Sciatic nerve (tissue), 2 donors: Measurements from ENCODE around the gene KDELR3. TPM values are rescaled to one million over a fixed set of nuclear protein-coding genes. Genes with fewer than 3 reads are reported as not detected.

ENCODE experiments used
- ATAC-seq: fragments of 200-7000 bp; cut with Tn5 transposase; one replicate; pipeline ENCODE4 v1.9.1; 2020; ENCODE audit warnings: mild to moderate bottlenecking, moderate library complexity
- DNase-seq: peaks from one replicate; pipeline ENCODE4 v3.0.0-alpha.2; 2020; ENCODE audit warnings: low spot score
- intact Hi-C: fragments of 100-400 bp; cut with DNase I; formaldehyde crosslinking; loops from one replicate; pipeline ENCODE4 v1.14.2; 2022
- total RNA-seq: library from RNA; stranded (reverse); fragmentation: NEBNext Ultra II Directional; extraction: Animal tissue kit (Norgen Biotek cat#: 25700); gene quantifications from one replicate; pipeline ENCODE4 v1.2.1, GENCODE V29; 2021
- donor health status: DM: no; HTN: no; CAD: no.
- donor health status: DM: no; HTN: no; CAD: no.

KDELR3 gene
- total RNA-seq, 1 donor from 2014 or later, result 15.4 TPM

DNA sequence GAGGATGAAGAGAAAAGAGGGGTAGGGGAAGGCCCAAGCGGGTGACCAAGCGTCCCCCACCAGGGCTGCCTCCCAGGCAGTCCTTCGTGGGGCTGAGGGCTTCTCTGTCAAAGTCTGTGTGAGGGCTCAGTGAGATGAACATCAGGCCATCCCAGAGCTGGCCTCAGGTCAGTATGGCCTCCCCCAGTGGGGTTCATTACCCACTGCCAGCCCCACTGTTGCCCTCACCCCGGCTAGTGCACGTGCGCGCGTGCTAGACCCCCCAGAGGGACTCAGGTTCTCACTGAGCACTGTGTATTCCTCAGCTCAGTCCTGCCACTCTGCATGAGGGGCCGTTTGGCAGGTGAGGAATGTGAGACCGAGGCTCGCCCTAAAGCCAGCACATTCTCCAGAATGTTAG, 3.3 kb downstream of the KDELR3 start:
- DNase-seq, result peak; percentile 44
- ATAC-seq, result no peak
- intact Hi-C loops, result no loop called here

DNA sequence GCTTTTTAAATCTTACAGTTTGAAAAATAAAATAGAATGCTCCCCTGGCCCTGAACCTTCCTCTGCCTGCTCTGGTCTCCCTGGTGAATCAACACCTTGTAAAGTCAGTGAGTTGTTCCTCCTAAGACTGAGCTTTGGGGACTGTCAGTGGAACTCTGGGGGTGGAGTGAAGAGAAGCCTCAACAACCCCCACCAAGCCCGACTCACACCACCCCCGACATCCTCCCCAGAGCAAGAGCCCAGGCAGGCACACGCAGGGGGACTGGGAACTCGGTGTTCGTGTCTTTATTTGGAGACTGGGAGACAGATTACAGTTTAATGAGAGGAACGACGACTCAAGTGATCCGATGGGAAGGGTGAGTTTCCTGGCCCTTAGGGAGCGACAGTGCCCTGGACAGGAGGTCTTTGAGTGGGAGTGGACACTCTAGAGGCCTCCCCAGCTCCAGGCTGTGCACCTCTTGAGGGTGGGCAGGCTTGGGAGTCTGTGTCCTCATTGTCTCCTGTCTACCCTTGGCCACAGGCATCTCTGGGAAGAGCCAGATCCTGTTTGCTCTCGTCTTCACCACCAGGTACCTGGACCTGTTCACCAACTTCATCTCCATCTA, 6.2 kb downstream of the KDELR3 start:
- DNase-seq, result no peak
- ATAC-seq, result no peak
- intact Hi-C loops, result no loop called here

DNA sequence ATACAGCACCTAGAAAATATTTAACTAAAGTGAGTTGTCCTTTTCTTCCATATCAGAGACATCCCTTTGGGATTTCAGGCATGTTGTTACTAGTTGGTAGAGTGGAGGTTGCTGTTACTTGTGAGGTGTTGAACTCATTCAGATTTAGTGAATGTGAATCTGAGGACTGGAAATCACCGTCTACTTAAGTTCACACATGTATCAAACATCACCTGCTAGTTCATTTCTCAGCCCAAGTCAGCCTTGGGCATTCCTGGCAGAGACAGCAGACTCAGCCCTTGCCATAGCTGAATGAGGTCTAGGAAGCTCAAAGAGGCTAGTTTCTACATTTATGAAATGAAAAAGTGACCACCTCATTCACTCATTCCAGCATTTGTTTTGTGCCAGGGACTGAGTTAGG, 9.7 kb downstream of the KDELR3 start:
- intact Hi-C loops, result no loop called here
- DNase-seq, result no peak
- no peak for ATAC-seq

DNA sequence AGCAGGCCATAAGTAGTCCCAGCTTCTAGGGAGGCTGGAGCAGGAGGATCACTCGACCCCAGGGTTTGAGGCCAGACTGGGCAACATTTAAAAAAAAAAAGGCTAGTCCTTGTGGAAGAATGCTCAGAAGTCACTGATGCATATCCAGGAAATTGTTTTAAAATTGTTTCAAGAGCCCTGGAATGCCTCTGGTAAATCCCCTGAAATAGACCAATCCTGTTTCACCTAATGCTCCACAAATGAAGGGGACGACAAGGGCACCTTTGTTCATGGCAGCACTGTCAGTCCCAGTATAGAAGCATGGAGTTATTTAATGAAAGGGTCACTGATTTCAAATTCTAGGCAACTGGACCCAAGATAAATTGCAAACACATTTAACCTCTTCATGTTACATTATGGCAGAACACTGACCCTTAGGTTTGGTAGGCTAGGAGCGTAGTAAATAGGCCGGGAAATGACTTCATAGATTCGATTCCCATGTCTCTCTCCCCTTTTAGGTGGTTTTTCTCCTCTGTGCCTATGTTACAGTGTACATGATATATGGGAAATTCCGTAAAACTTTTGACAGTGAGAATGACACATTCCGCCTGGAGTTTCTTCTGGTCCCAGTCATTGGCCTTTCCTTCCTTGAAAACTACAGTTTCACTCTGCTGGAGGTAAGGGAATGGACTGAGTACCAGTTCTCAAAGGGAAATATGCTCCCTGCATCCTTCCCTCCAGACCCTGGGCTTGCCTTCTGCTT, 11.4 kb downstream of the KDELR3 start:
- intact Hi-C loops, result no loop called here
- no peak for DNase-seq
- no peak for ATAC-seq

DNA sequence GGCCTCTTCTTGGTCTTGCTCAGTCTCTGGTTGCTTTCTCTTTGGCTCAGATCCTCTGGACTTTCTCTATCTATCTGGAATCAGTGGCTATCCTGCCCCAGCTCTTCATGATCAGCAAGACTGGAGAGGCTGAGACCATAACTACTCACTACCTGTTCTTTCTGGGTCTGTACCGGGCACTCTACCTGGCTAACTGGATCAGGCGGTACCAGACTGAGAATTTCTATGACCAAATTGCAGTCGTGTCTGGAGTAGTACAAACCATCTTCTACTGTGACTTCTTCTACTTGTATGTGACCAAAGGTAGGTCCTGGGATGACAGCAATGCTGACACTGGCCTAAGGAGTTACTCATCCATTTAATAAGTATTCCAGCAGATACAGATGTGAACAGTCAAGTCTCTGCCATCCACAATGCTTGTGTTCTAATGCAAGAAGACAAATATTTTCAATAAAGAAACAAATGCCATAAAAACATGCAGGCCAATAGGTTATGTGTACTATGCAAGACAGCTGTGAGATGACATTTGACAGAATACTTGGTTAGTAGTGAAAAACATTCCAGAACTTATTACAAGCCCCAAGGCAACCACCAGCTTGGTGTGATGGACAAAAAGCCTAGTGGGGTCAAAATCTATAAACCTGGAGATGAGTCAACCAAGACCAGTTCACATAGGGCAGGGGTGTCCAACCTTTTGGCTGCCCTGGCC, 13.4 kb downstream of the KDELR3 start:
- no peak for DNase-seq
- no peak for ATAC-seq
- intact Hi-C loops, result no loop called here

DNA sequence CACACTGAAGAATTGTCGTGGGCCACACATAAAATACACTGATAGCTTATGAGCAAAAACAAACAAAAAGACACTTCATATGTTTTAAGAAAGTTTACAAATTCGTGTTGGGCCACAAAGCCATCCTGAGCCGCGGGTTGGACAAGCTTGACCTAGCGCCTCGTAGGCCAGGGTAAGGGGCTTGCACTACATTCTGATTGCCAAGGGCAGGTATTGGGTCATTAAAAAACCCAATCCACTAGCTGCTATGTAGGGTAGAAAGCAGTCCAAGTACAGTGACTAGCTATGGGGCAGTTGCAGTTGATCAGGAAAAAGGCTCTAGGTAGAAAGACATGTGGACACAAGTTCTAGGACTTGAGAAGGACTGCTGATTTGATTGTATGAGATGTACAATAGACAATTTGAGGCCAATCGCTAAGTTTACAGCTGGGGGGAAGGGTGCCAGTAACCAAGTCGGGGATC, 14.0 kb downstream of the KDELR3 start:
- DNase-seq (no peak), ATAC-seq (no peak)
- intact Hi-C loops, result no loop called here

DNA sequence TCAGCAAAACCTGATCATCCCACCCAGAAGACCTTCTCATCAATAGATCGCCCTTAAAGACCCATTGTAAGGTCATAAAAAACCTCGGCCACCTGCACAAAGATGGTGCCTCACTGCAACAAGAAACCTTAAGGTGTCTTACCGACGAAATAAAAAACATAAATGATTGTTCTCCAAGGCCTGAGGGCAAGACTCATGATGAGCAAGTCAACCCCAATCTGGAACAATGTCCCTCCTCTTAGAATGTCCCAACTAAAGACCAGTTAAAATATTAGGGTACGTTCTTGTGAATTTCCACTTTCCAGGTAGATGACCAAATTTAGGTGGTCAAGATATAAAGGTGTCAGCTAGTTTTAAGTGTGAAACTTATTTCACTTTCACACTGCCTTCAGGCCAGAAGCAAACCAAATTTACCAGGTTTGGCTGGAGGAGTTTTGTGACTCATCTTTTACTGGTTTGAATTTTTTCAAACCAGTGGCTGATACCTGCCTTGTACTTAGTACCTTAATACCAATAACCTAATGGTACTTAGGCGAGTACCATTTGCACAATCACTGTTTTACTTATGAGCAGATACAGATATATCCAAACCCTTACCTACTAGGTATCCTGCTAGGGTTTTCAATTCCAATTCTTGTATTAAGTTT, 14.9 kb downstream of the KDELR3 start:
- DNase-seq, result no peak
- no peak for ATAC-seq
- intact Hi-C loops, result no loop called here

DNA sequence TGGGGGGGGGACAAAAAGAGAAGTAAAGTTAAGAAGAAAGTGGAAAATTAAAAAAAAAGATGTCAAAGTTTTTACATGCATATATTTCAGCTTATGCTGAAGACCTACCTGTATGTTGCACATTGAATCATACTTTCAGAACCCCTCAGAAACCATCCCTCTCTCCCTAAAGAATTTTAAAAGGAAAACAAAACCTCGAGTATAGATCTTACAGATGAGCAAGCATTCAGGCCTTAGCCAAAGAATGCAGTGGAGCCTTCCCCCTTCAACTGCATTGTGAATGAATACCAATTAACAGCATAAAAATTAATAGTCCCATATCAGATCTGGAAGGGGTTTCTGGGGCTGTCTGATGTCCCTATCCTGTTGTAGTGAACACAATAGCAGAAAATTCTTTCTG, 16.3 kb downstream of the KDELR3 start:
- no peak for ATAC-seq
- intact Hi-C loops, result no loop called here
- DNase-seq, result no peak

DNA sequence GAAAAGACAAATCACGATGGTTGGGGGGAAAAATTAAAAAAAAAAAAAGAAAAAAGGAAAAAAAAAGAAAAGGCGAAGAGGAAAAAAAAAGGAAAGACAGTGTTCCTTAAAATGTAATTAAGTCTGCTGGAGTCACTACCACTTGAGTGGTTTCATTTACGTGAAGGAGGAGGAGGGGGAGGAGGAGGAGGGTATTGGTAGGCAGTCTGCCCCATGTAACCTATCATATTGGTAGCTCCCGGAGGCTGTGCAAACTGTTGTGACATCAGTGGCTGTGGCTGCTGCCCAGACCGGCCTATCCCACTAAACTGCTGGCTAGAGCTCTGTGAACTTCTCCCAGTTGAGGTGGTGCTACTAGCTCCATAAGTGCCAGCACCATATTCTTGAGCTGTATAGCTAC, 17.9 kb downstream of the KDELR3 start:
- ATAC-seq (peak; percentile 38), DNase-seq (no peak)
- intact Hi-C loops, result no loop called here

DNA sequence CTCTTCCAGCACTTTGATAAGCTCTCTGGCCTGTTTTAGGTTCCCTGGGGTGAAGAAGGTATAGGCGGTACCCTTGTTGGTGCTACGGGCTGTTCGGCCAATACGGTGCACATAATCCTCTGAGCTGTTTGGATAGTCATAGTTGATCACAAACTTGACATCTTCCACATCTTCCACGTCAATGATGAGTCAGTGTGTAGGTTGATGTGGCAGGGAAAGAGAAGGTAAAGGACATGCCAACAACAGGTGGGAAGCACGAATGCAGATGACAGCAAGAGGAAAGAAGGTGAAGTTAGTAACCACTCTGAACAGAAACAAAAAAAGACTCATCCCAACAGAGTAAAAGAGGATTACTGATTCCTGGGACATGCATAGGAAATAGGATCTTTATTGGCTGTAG, 20.1 kb downstream of the KDELR3 start:
- intact Hi-C loops, result no loop called here
- no peak for ATAC-seq

DNA sequence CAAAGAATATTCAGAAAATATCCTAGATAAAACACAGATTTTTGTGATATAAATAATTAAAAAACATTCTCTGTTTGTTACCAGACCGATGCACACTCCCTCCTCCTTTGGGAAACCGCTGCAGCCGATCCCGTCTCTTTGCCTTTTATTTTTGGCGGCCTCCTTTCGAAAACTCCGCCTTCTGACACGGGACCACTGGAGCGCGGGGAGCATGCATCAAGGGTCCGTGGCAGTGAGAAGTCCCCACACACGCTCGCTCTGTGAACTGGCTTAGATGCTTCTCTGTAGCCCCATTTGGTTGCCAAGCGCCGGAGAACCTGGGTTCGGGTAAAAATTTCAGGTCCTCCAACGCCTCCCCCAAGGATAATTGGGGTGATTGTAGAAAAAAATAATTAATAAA, 21.2 kb downstream of the KDELR3 start:
- intact Hi-C loops, result no loop called here
- no peak for ATAC-seq
- DNase-seq, result no peak

More for the DNA sequence above, 20.1 kb downstream of the KDELR3 start:
- no peak for DNase-seq

DNA sequence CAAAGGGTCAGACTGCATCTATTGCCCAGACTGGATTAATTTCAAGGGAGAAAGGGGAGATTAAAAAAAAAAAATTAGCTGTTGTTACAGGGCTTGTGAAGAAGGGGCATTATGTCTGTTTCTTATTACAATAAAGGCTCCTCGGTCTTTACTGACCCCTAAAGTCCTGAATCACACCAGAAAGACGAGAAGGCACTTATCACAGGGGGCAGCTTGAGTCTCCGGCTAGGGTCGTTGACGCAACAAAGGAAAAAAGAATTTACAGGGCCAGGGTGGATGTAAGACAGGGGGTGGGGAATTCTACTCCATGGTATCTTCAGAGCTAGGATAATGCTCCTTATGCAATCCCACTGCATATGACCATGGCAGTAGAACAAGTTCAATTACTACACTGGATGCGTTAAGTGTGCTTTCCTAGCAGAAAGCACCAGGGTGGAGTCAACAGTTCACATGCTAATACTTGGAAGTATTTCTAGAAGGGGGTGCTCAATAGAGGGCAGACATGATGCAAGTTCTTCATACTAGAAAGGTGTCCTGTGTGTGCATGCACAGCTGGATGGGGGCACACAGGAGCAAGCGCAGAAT, 21.8 kb downstream of the KDELR3 start:
- intact Hi-C loops, result no loop called here
- no peak for DNase-seq
- peak; percentile 30 for ATAC-seq

DNA sequence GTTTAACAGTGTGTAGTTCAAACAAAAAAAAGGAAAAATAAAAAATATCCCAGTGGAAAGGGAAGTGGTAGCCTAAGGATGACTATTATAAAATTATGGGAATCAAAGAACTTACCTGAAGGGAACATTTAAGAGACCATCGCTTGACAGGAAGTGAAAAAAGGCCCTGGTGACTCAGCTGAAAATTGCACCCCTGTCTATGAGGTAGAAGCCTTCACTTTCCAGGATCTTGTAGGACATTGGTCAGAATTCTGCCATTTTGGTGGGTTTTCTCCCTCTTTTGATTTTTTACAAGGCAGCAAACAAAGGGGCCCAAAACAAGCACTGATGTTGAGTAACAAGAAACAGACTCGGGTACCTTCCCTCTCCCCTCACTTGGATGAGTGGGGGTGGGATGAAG, 22.6 kb downstream of the KDELR3 start:
- DNase-seq (no peak), ATAC-seq (peak; percentile 9)
- intact Hi-C loops, result no loop called here

DNA sequence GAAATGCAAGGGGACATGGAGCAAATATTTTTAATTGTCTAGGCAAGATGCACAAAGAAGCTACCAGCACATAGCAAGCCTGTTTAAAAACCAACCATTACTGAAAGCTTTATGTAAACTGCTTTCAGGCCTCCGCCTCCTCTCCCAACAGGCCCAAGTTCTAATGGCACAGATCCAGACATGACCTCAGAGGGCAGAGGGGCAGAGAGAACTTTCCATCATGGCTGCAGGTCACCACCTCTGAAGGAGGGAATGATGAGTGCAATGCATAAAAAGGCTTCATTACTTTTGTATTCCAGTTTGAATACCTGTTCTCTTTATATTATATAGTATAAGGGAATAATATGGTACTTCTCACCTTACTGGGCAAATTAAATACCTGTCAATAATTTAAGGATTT, 23.0 kb downstream of the KDELR3 start:
- intact Hi-C loops, result no loop called here
- DNase-seq (peak; percentile 85), ATAC-seq (peak; percentile 94)

DNA sequence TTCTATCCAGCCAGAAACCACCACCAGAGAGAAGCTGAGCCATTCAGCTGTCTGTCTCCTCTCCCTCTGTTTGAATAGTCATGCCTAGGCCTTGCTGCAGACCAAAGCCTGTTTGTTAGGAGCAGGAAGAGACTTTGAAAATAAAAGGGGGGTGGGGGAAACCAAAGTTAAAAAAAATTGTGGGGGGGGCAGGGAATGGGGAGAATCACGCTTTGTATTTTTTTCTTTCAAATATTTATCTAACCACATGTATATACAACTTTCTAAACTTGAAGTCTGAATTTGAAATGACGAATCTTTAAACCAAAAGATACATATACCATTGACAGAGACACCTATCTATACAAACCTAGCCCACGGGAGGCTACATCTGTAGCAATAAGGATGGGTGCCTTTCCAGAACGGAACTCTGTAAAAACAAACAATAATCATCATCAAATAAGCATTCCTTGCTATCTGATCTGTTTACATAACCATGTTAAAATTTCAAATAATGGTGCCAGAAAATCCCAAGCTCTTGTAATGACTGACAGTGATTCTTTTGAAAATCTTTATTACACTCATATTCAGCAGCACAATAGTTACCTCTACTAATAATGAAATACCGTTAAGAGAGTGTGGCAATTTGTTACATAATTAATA, 23.9 kb downstream of the KDELR3 start:
- intact Hi-C loops, result no loop called here
- ATAC-seq, result no peak
- no peak for DNase-seq

DNA sequence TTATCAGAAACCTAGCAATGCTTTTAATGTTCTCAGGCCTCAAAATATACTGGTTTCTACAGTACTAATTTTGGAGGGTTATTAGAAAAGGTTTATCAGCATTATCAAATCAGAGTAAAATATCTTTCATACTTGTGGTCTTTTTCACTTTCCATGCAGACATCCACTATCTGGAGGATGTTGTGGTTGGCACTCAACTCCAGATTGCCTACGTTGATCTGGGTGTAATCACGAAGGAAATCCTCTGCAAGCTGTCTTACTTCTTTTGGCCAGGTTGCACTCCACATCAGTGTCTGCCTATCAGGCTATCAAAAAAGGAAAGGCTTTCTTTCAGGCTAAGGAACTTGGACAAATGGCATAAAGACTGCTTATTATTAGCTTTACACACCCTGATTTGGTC, 26.6 kb downstream of the KDELR3 start:
- intact Hi-C loops, result no loop called here
- DNase-seq, result no peak
- no peak for ATAC-seq

DNA sequence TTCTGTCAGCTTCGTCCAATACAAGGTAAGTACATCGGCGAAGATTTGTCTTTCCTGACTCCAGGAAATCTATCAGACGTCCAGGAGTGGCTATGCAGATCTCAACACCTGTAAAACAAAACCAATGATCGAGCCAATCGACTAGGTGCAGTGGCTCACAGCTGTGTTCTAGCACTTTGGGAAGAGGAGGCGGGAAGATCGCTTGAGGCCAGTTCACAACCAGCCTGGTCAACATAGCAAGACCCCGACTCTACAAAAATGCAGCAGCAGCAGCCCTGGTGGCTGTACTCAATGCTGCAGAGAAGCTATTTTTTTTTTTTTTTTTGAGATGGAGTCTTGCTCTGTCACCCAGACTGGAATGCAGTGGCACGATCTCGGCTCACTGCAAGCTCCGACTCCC, 27.0 kb downstream of the KDELR3 start:
- ATAC-seq (no peak), DNase-seq (no peak)
- intact Hi-C loops, result no loop called here

DNA sequence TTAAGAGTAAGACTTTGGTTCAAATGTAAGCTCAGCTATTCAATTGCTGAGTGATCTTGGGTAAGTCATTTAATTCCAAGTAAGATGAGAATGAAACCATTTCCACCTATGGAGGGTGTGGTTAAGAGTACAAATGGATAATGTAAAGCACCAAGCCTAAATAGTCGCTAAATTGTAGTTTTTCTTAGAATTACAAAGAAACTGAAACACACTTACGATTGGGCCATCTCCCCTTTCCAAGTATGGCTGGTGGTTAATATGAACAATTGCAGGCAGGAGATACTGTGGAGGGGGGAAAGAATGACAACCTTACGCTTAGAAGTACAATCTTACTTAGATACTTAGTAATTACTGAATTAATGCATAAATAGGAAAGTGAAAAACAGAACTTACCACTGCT, 30.0 kb downstream of the KDELR3 start:
- DNase-seq (no peak), ATAC-seq (no peak)
- intact Hi-C loops, result no loop called here
